Psoas muscle (tissue), 8 donors: Measurements from ENCODE around the gene HMGXB4. TPM values are rescaled to one million over a fixed set of nuclear protein-coding genes. Genes with fewer than 3 reads are reported as not detected.

Experiments used
- ATAC-seq, 4 donors: fragments of 200-7000 bp; cut with Tn5 transposase; one replicate each; pipeline ENCODE4 v1.9.1; 2020; ENCODE audit warnings: moderate library complexity in 3 of 4, mild to moderate bottlenecking in 2 of 4
- DNase-seq, 2 donors: peaks; one replicate each; pipeline ENCODE4 v3.0.0-alpha.2; 2020
- H3K27ac ChIP-seq: fragments of 200-600 bp; one replicate; pipeline ENCODE4 v1.8.0; 2022
- H3K27me3 ChIP-seq, 3 donors: fragments of 200-600 bp in 1 of 3; one replicate each; pipeline versions ENCODE4 v1.6.1 to v1.8.0; 2013 to 2022; ENCODE audit warnings: low read length in 2 of 3, mild to moderate bottlenecking in 2 of 3, moderate library complexity in 1 of 3; ENCODE audit not compliant: insufficient read depth in 3 of 3
- H3K36me3 ChIP-seq, 2 donors: fragments of 200-600 bp in 1 of 2; one replicate each; pipeline versions ENCODE4 v1.6.1 to v1.8.0; 2013 to 2022; ENCODE audit warnings: low read depth in 1 of 2, mild to moderate bottlenecking in 1 of 2, moderate library complexity in 1 of 2; ENCODE audit not compliant: insufficient read depth in 1 of 2
- H3K4me1 ChIP-seq: fragments of 200-600 bp; one replicate; pipeline ENCODE4 v1.8.0; 2022
- H3K4me3 ChIP-seq: fragments of 200-600 bp; one replicate; pipeline ENCODE4 v1.8.0; 2022; ENCODE audit warnings: mild to moderate bottlenecking
- H3K9me3 ChIP-seq: fragments of 200-600 bp; one replicate; pipeline ENCODE4 v1.8.0; 2022
- CTCF ChIP-seq: fragments of 200-600 bp; IDR thresholded peaks from one replicate; pipeline ENCODE4 v1.8.0; 2022; ENCODE audit warnings: antibody characterized with exemption
- WGBS, 3 donors: extraction: QIAGEN DNeasy Blood & Tissue Kit; methylation state at CpG; one replicate each; pipeline versions ENCODE4 v1.1.6 to v1.1.7; 2013; 5-methylcytosine and 5-hydroxymethylcytosine counted together
- intact Hi-C, 2 donors: fragments of 100-400 bp; cut with DNase I; formaldehyde crosslinking; loops; one replicate each; pipeline versions ENCODE4 v1.11.0 to v1.14.2; 2022
- polyA plus RNA-seq, 3 donors: library from polyadenylated mRNA; stranded (reverse); fragments of 200-250 nt; gene quantifications; one replicate each; pipeline ENCODE4 v1.2.3, GENCODE V29; 2013
- total RNA-seq, 4 donors: library from RNA; stranded (reverse); fragmentation: NEBNext Ultra II Directional in 2 of 4; extraction: Animal tissue kit (Norgen Biotek cat#: 25700) in 2 of 4; gene quantifications; one replicate each; pipeline versions ENCODE4 v1.2.1 to v1.2.4, GENCODE V29; 2021 to 2023
- donor health status: healthy with polysubstance abuse.
- donor health status: DM: no; HTN: no; CAD: no; lungs with moderate emphysema.
- donor health status: Bipolar disorder and iron deficiency.
- donor health status: healthy.
- donor health status: DM: yes; HTN: yes; CAD: no.
- donor health status: DM: no; HTN: no; CAD: no.
- donor health status: DM: no; HTN: no; CAD: no.
- donor health status: DM: yes; HTN: yes; CAD: no.

The HMGXB4 gene
- total and polyA plus RNA-seq, 7 donors = 6.0 to 12.4 (median 9.7) TPM

DNA sequence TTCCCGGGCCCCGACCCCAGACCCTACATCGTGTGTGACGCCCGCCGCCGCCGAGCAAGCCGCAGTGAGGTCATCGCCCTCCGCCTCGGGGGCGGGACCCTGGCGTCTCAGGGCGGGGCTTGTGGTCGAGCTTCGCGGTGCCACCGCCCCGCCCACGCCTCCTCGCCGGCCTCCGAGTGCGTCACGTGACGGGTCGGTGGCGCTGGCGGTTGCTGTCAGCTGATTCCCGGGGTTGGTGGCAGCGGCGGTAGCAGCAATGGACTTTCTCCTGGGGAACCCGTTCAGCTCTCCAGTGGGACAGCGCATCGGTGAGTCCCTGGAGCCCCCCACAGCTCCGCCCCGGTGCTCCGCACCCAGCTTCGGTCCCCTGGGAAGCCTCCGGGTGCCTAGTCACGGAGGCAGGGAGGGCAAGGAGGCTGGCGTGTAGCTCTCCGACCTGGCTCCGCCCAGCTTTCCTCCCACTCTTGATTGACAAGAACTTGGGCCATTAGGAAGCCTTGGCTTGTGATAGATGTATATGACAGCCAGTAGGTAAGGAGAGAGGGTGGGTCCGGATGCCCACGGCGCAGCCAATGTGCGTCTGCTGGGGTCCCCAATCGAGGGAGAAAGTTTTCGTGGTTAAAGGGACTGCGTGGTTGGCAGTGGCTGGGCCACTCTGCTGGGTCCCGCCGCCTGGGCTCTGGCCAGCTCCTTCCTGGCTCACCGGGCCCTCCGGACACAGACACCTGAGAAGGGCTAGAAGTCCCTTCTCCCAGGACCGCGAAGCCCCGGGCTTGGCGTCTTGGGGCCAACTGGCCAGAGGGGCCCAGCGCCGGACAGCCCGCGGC is 42.6 kb downstream of the HMGXB4 start, which contains the start of gene TOM1:
TSS of gene TOM1 (plus strand) at position 222 of the 827 bp plus-strand sequence. CDS start at position 257, 35 bp downstream.
- H3K9me3 ChIP-seq = no peaks in the 10 kb centered on the region
- 0 to 1% (median 0%) methylated on average over 50 to 64 of the region's 64 CpGs for WGBS, 3 donors
- peak within 1 kb of the TSS; percentile 99 for H3K27ac ChIP-seq
- ATAC-seq (peak; percentile 91 to 94 (median 92)), DNase-seq (peak; percentile 97 to 99)
- no peaks in the 10 kb centered on the region for H3K27me3 ChIP-seq
- peak within 1 kb of the TSS; percentile 75 for H3K4me3 ChIP-seq
- intact Hi-C loops = loop anchor here in 1 of 2 donors (5.0 kb wide), 1 partner anchor 43 kb away; the partner anchor contains the start of gene HMGXB4
- H3K4me1 ChIP-seq = peaks cover 26% of the 10 kb centered on the region
- no peak for TF ChIP-seq CTCF
- peaks cover 0 to 16% of the 10 kb centered on the region in 2 donors for H3K36me3 ChIP-seq

- peak in 1 of 4 donors; percentile 44 for ATAC-seq
- Histone ChIP-seq H3K4me3 (peak overlapping the region; percentile 75), H3K27ac (peak overlapping the region; percentile 99), H3K36me3 (peaks cover 0 to 7% of the 10 kb centered on the region in 2 donors), H3K27me3 (no peaks in the 10 kb centered on the region), H3K9me3 (no peaks in the 10 kb centered on the region), H3K4me1 (peaks cover 39% of the 10 kb centered on the region)
- 35 to 55% (median 45%) methylated on average over 17 of the region's 17 CpGs for WGBS, 3 donors
- DNase-seq = peak; percentile 64 to 68
- no peak for TF ChIP-seq CTCF
- intact Hi-C loops = no loop called here
These were observed 44.1 kb downstream of the HMGXB4 start for GRCh38 chr22:35301372-35301874.

DNA sequence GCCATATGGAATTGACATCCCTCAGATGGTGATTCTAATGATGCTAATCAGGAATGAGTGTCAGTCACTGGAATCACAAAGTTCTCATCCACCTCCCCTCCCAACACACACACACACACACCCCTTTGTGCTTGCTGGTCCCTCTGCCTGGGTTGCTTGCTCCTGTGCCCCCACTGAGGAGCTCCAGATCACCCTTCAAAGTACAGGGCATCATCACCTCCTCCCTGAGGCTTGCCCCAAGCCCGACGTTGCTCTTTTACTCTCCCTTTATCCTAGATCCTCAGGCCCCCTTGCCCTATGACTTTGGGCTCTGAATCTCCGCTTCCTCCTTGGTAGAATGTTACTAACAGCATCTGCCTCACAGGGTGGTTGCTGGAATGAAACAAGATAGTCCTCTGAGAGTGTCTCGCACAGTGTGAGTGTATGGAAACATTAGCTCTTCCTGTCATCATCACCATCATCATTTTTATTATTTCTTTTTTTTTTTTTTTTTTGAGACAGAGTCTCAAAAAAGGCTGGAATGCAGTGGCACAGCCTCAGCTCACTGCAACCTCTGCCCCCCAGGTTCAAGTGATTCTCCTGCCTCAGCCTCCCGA is 45.8 kb downstream of the HMGXB4 start:
- no peak for DNase-seq
- Histone ChIP-seq H3K27ac (peak overlapping the region; percentile 46), H3K4me1 (peaks cover 56% of the 10 kb centered on the region), H3K27me3 (no peaks in the 10 kb centered on the region), H3K9me3 (no peaks in the 10 kb centered on the region), H3K4me3 (no peak overlapping the region), H3K36me3 (peaks cover 0 to 7% of the 10 kb centered on the region in 2 donors)
- ATAC-seq = no peak
- TF ChIP-seq CTCF = no peak
- 68 to 79% (median 71%) methylated on average over 5 of the region's 5 CpGs for WGBS, 3 donors
- intact Hi-C loops = no loop called here

DNA sequence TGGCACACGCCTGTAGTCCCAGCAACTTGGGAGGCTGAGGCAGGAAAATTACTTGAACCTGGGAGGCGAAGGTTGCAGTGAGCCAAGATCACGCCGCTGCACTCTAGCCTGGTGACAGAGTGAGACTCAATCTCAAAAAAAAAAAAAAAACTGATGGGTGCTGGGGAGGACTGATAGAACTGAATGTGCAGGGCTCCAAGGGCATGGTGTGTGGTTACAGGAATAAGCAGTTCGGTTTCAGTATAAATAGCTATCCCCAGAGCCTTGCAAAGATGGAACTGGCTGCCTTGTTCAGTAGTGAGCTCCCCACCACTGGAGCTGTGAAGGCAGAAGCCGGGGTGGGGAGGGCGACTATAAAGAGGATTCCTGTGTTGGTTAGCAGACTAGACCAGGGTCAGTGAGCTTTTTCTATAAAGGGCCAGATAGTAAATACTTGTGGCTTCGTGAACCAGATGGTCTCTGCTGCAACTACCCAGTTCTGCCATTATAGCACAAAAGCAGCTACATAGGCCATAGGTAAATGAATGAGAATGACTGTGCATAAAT is 48.3 kb downstream of the HMGXB4 start:
- ATAC-seq = peak; percentile 39 to 67 (median 62)
- no peak for TF ChIP-seq CTCF
- no peaks in the 10 kb centered on the region for H3K27me3 ChIP-seq
- H3K36me3 ChIP-seq = peaks cover 0 to 22% of the 10 kb centered on the region in 2 donors
- peak overlapping the region; percentile 88 for H3K27ac ChIP-seq
- 43 to 65% (median 53%) methylated on average over 8 of the region's 8 CpGs for WGBS, 3 donors
- intact Hi-C loops = no loop called here
- H3K4me1 ChIP-seq = peaks cover 80% of the 10 kb centered on the region
- no peak for DNase-seq
- H3K4me3 ChIP-seq = peak overlapping the region; percentile 50
- H3K9me3 ChIP-seq = no peaks in the 10 kb centered on the region
